Activated T-helper 1 cell treated with Interleukin-2 at 50 U/mL for 16 hours (primary cell): ENCODE data around the gene RALGPS1.

Experiments used
- DNase-seq: peaks from one replicate; pipeline ENCODE4 v3.0.0-alpha.2; 2020; ENCODE audit warnings: low read depth

The RALGPS1 gene

DNA sequence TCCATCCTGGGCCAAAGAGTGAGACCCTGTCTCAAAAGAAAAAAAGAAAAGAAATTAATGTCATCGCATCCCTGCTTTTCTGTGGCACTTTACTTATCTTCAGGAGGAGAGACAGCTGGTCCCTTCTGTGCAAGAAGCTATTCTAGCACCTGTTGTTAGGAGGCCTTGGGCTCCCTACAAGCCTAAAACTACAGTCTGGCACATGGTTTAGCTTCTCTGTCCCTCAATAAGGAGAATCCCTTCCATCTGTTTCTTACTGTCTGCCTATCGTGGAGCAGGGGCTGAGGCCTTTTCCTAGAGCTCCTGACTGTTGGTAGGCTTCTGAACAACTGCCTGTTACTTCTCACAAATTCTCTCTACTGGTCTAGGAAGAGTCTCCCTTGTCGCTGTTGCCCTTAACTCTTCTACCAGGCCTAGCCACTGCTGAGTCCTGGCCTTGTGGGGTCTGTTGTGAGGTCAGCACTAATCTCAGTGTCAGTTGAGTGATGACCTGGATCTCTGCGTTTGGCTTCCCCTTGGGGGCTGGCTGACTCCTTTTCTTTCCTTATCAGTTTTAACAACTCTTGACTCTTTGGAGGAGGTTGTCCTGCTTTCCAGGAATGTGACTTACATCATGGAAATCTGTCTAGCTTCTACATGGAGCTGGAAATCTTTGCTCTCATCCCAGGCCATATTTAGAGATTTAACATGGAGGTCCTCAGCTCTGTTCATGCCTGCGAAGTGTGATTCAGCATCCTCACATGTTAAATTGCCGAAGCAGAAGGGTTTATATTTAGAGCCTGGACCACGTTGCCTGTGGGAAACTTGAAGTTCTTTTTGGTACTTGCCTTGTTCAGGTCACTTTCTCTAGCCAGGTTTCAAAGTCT, 344.3 kb downstream of the RALGPS1 start:
- no peak for DNase-seq

DNA sequence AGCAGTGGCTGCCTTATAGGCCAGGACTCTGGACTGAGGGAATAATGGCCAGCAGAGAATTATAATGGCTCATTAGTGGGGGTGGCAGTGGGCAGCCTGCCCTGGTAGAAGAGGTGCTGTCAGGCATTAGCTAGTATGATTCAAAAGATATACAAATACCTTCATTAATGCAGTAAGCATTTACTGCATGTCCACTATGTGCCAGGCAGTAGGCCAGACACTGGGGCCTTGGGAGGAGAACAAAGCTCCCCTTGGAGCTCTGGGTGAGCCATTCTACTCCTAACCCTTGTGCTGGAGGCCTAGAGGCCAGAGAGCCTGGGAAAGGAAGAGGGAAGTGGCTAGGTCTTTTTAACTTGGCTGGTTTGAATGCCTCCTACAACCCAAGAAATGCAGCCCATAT, 348.0 kb downstream of the RALGPS1 start:
- no peak for DNase-seq

DNA sequence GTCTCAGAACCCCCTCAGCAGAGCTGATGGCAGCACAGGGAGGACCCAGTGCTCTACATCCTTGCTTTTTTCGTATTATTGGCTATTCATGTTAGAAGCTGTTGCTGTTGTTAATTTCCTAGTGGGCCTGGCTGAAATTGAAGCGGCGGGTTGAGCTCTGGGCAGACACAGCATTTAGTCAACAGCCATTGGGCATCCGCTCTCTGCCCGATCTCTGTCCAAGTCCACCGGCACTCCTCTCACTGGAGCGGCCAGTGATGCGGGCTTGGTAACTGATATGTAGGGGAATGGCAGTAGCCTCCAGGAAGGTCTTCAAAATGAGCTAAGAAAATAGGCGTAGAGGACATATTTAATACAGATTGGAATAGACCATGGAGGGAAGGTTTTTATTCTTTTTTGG, 348.7 kb downstream of the RALGPS1 start:
- no peak for DNase-seq

DNA sequence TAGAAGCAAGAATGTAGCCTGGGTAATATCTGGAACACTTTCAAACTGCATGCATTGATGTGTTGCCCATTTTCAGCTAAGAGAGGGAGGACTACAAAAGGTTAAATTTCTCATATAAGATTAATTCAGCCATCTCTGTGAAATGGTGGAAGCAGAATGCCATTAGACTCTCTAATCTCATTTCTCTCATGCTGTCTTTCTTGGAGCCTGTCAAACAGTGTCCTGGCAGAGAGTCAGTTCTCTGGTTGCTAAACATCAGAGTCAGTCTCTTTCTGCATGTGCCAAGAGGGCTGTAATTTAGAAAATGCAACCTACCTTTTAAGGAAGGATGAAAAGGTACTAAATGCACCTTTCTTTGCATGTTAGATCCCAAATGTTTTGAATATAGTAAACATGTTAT, 349.1 kb downstream of the RALGPS1 start:
- DNase-seq, result no peak

DNA sequence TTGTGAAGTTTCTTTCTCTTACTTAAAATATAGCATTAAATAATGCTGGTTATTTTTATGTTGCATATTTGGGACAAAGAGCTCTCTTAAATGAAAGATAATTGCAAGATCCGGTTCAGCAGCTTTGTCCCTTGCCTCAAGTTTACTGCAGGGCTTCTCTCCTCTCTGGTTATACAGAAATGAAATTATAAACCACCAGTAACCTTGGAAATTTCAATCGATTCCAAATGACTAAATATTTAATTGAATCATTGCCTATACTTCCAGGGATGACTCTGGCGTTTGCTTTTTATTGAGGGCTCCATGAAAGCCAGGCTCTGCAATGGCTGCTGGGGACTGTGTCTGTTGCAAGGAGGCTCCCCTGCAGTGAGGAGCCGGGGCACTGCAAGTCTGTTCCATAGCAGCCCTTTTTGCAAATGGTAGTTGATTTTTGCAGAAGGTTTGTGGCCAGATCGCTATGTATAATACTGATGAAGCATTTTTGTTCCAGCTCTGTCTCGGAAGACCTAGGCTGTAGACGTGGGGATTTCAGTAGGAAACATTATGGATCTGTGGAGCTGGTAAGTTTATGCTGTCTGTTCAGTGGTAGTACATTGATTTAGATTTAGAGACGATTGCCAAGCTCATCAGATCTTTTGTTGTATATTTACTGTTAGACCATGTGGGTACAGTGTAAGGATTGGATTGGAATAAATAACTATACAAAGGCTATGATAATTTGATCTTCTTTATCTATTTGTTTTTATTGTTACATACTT, 350.1 kb downstream of the RALGPS1 start, which contains the start of gene GARNL3:
TSS of gene GARNL3 (plus strand) at position 313 of the 758 bp plus-strand sequence. CDS start at position 417, 104 bp downstream.
- no peak for DNase-seq

DNA sequence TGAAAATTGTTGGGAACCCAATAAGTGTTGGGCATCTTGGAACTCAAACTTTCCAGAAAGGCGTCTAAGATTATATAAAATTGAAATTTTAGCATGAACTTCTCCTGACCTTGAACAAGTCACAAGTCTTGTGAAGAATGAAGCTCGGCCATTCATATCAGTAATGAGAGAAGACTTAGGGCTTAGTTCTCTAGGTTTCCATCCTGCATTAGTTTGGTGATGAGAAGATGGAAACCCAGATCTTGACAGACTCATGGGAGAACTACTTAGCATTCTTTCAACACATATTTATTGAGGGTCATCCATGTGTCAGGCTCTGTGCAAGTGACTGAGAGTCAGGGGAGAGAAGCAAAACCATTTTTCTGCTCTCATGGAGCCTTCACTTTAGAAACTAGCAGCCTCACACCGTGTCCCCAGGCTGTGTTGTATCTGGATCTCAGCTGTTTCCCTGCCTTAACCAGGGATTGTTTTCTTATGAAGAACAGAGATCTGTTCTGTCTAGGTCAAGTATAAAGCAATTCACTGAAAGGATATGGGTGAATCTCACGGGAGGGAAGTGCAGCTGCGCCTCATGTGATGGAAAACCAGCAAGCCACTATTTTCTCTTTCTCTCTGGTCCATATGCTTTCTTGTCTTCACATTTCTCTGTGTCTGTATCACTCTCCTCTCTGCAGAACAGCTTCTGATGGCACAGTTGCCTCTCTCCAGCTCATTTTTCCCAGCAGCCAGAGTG, 353.4 kb downstream of the RALGPS1 start:
- no peak for DNase-seq

DNA sequence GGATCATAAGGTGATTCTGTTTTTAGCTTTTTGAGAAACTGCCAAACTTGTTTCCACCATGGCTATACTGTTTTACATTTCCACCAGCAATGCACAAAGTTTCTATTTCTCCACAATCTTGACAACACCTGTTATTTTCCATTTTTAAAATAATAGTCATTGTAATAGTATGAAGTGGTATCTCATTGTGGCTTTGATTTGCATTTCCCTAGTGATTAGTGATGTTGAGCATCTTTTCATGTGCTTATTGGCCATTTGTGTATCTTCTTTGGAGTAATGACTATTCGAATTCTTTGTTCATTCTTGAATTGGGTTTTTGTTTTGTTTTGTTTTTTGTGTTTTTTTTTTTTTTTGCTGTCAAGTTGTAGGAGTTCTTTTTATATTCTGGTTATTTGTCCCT, 354.9 kb downstream of the RALGPS1 start:
- DNase-seq, result no peak
